Activated T-helper 17 cell treated with anti-CD3 and anti-CD28 coated beads, Interleukin-2, amount 50 U/mL, for 72 hours (primary cell): Measurements from ENCODE around the gene NRXN3. TPM values are rescaled to one million over a fixed set of nuclear protein-coding genes. Genes with fewer than 3 reads are reported as not detected.
A peak's percentile ranks its signal among the peaks of the same experiment; 100 is the strongest.

Experiments
- ATAC-seq: fragments of 150-1000 bp; cut with Tn5 transposase; replicated peaks from 2 replicates; pipeline ENCODE4 v1.10.0; 2021; ENCODE audit warnings: mild to moderate bottlenecking, moderate library complexity
- H3K27ac Mint-ChIP-seq: one replicate; pipeline ENCODE4 v1.8.0; 2022; ENCODE audit warnings: mixed read lengths
- H3K27me3 Mint-ChIP-seq: one replicate; pipeline ENCODE4 v1.8.0; 2022; ENCODE audit warnings: mixed read lengths
- H3K36me3 Mint-ChIP-seq: one replicate; pipeline ENCODE4 v1.8.0; 2022; ENCODE audit warnings: low read depth, mild to moderate bottlenecking, mixed read lengths
- H3K4me1 Mint-ChIP-seq: one replicate; pipeline ENCODE4 v1.8.0; 2022; ENCODE audit warnings: mixed read lengths
- H3K4me3 Mint-ChIP-seq: one replicate; pipeline ENCODE4 v1.8.0; 2022; ENCODE audit warnings: mild to moderate bottlenecking, mixed read lengths
- H3K9me3 Mint-ChIP-seq: one replicate; pipeline ENCODE4 v1.8.0; 2022; ENCODE audit warnings: mixed read lengths
- total RNA-seq, 2 donors: library from RNA; stranded (reverse); gene quantifications; one replicate each; pipeline ENCODE4 v1.2.3, GENCODE V29; 2022

Gene NRXN3
- not detected for total RNA-seq

- no peak within 1 kb of the TSS for H3K4me3 Mint-ChIP-seq
- no peak for ATAC-seq
Observed at GRCh38 chr14:78170203-78170602, at the start of gene NRXN3. NRXN3 (plus strand) TSS chr14:78170373; CDS start chr14:78243094, 72,721 bp downstream.

GRCh38 chr14:78122436-78122835 is 47.7 kb upstream of the NRXN3 start:
- Mint-ChIP-seq H3K27me3 (peaks cover 13% of the 10 kb centered on the region), H3K27ac (no peak overlapping the region), H3K4me1 (no peaks in the 10 kb centered on the region), H3K4me3 (no peak overlapping the region), H3K36me3 (no peaks in the 10 kb centered on the region), H3K9me3 (peaks cover 5% of the 10 kb centered on the region)
- no peak for ATAC-seq

More at GRCh38 chr14:78170203-78170602, at the start of gene NRXN3:
- H3K4me1 Mint-ChIP-seq: no peaks in the 10 kb centered on the region
- H3K9me3 Mint-ChIP-seq: no peaks in the 10 kb centered on the region
- no peaks in the 10 kb centered on the region for H3K36me3 Mint-ChIP-seq
- peaks cover 25% of the 10 kb centered on the region for H3K27me3 Mint-ChIP-seq
- H3K27ac Mint-ChIP-seq: no peak within 1 kb of the TSS

DNA sequence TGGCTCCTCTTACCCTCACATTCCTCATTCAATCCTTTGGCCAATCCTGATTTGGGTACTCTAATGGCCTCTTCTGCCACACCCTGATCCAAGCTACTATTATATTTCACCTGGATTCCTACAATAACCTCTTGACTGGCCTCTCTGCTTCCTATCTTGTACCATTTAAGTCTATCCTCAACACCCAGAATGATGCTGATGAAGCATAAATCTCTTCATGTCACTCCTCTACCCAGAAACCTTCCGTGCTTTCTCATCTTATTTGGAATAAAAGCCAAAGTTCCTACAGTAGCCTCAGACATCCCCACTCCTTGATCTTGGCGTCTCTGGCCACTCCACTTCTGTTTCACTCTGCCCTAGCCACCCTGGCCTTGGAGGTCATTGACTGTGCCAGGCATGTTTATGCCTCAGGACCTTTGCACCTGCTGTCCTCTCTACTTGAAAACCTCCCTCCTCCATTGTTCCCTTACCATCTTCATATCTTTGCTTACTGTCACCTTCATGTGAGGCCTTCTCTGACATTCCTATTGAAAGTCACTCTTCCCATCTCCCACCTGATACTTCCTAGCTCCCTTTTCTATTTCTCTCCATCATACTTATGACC is 46.4 kb upstream of the NRXN3 start:
- peaks cover 5% of the 10 kb centered on the region for H3K9me3 Mint-ChIP-seq
- H3K36me3 Mint-ChIP-seq: no peaks in the 10 kb centered on the region
- no peak for ATAC-seq
- peaks cover 9% of the 10 kb centered on the region for H3K27me3 Mint-ChIP-seq
- no peak overlapping the region for H3K4me3 Mint-ChIP-seq
- no peaks in the 10 kb centered on the region for H3K4me1 Mint-ChIP-seq
- no peak overlapping the region for H3K27ac Mint-ChIP-seq

DNA sequence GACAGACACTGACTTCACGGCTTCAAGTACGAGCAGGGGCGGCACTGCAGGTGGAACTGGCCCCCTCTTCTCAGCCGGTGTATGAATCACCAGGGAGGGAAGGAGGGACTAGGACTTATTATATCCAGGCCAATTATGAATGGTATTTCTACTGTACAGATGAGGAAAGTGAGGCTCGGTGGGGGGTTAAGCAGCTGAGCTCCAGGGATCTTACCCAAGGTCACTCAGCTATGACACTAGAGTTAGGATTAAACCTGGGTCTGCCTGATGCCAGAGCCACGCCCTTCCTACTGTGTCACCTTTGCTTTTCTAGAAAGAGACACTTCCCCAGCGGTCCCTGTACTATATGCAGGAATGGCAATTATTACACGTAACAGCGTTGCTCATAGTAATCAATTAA is 42.2 kb upstream of the NRXN3 start:
- H3K4me1 Mint-ChIP-seq: no peaks in the 10 kb centered on the region
- peaks cover 13% of the 10 kb centered on the region for H3K27me3 Mint-ChIP-seq
- H3K4me3 Mint-ChIP-seq: no peak overlapping the region
- no peaks in the 10 kb centered on the region for H3K36me3 Mint-ChIP-seq
- H3K27ac Mint-ChIP-seq: no peak overlapping the region
- no peak for ATAC-seq
- H3K9me3 Mint-ChIP-seq: peaks cover 5% of the 10 kb centered on the region

GRCh38 chr14:78129375-78129774 is 40.8 kb upstream of the NRXN3 start:
- Mint-ChIP-seq H3K9me3 (no peaks in the 10 kb centered on the region), H3K27me3 (peaks cover 9% of the 10 kb centered on the region), H3K4me3 (no peak overlapping the region), H3K36me3 (no peaks in the 10 kb centered on the region), H3K4me1 (no peaks in the 10 kb centered on the region), H3K27ac (no peak overlapping the region)
- ATAC-seq: no peak

GRCh38 chr14:78130356-78130755 is 39.8 kb upstream of the NRXN3 start:
- Mint-ChIP-seq H3K4me3 (no peak overlapping the region), H3K36me3 (no peaks in the 10 kb centered on the region), H3K27me3 (peaks cover 9% of the 10 kb centered on the region), H3K4me1 (no peaks in the 10 kb centered on the region), H3K27ac (no peak overlapping the region), H3K9me3 (no peaks in the 10 kb centered on the region)
- ATAC-seq: no peak

- Mint-ChIP-seq H3K4me1 (no peaks in the 10 kb centered on the region), H3K4me3 (no peak overlapping the region), H3K27me3 (peaks cover 9% of the 10 kb centered on the region), H3K27ac (no peak overlapping the region), H3K36me3 (no peaks in the 10 kb centered on the region), H3K9me3 (no peaks in the 10 kb centered on the region)
- no peak for ATAC-seq
Observed at GRCh38 chr14:78131201-78131600, 39.0 kb upstream of the NRXN3 start.

DNA sequence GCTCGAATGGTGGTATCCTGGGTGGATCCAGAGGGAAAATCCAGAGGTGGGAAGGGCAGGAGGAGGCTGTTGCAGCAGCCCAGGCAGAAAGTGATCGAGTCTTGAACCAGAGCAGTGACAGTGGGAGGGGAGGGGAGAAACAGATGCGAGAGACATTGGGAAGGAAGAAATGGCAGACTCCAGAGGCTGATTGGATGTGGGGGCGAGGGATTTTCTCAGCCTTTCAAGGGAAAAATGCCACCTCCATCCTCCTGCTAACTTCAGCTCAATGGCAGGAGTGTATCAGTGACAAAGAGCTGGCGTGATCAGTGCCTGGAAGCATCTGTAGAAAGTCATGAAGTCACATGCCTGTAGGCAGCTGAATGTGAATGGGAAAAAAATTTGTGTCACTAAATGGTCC is 38.6 kb upstream of the NRXN3 start:
- ATAC-seq: no peak
- H3K27ac Mint-ChIP-seq: no peak overlapping the region
- H3K27me3 Mint-ChIP-seq: peaks cover 9% of the 10 kb centered on the region
- H3K36me3 Mint-ChIP-seq: no peaks in the 10 kb centered on the region
- no peaks in the 10 kb centered on the region for H3K4me1 Mint-ChIP-seq
- H3K9me3 Mint-ChIP-seq: no peaks in the 10 kb centered on the region
- H3K4me3 Mint-ChIP-seq: no peak overlapping the region

DNA sequence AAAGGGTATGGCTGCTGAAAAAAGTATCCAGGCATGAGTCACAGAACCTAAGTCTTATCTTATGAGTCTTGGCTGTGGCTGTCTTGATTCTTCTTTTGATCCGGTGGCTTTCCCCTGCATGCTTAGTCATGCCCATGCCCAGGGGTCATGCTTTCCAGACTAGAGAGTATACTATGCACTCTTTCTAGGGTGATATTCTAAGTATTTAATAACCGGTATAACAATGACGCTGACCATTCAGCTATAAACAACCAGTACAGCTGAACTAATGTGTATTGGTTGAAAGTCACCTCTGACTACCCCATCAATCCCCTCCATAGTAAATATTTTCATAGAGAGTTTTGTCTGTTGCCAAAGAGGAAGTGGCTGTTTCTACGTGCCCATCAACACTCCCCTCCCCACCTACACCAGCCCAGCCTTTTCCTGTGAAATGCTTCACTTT is 34.7 kb upstream of the NRXN3 start:
- H3K36me3 Mint-ChIP-seq: no peaks in the 10 kb centered on the region
- H3K4me1 Mint-ChIP-seq: no peaks in the 10 kb centered on the region
- ATAC-seq: peak; percentile 74
- H3K27ac Mint-ChIP-seq: no peak overlapping the region
- no peak overlapping the region for H3K4me3 Mint-ChIP-seq
- no peaks in the 10 kb centered on the region for H3K9me3 Mint-ChIP-seq
- H3K27me3 Mint-ChIP-seq: peaks cover 12% of the 10 kb centered on the region

GRCh38 chr14:78136695-78137094 is 33.5 kb upstream of the NRXN3 start:
- no peaks in the 10 kb centered on the region for H3K4me1 Mint-ChIP-seq
- H3K9me3 Mint-ChIP-seq: no peaks in the 10 kb centered on the region
- ATAC-seq: no peak
- H3K27ac Mint-ChIP-seq: no peak overlapping the region
- H3K27me3 Mint-ChIP-seq: peaks cover 9% of the 10 kb centered on the region
- no peak overlapping the region for H3K4me3 Mint-ChIP-seq
- H3K36me3 Mint-ChIP-seq: no peaks in the 10 kb centered on the region

DNA sequence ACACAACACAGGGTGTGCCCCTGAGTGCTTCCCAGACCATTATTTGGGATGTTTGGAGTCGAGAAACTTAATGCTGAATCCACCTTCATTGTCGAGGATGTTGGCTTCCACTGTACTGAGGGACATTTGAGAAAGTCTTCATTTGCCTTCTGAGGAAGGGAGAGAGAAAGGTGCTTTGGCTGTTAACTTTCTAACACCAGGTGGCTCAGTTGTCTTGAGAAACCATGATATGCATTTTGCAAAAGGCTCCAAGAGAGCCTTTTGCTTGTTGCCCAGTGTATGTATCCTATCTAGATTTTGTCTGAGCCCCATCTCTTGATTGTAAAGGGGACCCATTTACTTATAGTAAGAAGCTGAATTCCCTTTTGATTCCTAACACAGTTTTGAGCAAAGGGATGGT is 28.6 kb upstream of the NRXN3 start:
- no peaks in the 10 kb centered on the region for H3K36me3 Mint-ChIP-seq
- no peaks in the 10 kb centered on the region for H3K4me1 Mint-ChIP-seq
- peaks cover 11% of the 10 kb centered on the region for H3K27me3 Mint-ChIP-seq
- no peak overlapping the region for H3K27ac Mint-ChIP-seq
- H3K4me3 Mint-ChIP-seq: no peak overlapping the region
- ATAC-seq: no peak
- H3K9me3 Mint-ChIP-seq: peaks cover 3% of the 10 kb centered on the region

DNA sequence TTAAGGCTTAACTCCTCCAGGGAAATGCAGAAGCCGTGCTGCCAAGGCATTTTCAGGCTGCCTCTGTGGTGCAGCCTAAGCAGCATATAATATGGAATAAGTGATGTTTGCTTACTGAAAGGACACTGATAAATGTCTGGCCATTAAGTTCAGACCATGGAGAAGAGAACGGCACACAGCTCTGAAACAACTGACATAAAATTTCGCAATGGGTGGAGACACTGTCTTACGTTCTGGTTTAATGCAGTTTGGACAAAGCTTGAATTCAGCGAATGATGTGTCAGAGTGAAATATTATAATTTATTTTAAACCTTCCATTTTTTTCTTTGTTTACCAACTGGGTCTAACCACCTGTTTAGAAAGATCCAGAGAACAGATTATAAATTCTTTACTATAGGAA is 27.2 kb upstream of the NRXN3 start:
- Mint-ChIP-seq H3K36me3 (no peaks in the 10 kb centered on the region), H3K27ac (no peak overlapping the region), H3K9me3 (peaks cover 3% of the 10 kb centered on the region), H3K27me3 (peaks cover 14% of the 10 kb centered on the region), H3K4me3 (no peak overlapping the region), H3K4me1 (no peaks in the 10 kb centered on the region)
- ATAC-seq: peak; percentile 12

GRCh38 chr14:78143489-78144145 is 26.6 kb upstream of the NRXN3 start:
- Mint-ChIP-seq H3K4me1 (no peaks in the 10 kb centered on the region), H3K27ac (no peak overlapping the region), H3K4me3 (no peak overlapping the region), H3K9me3 (peaks cover 3% of the 10 kb centered on the region), H3K27me3 (peaks cover 11% of the 10 kb centered on the region), H3K36me3 (no peaks in the 10 kb centered on the region)
- peak; percentile 75 for ATAC-seq

- H3K9me3 Mint-ChIP-seq: no peaks in the 10 kb centered on the region
- no peak overlapping the region for H3K4me3 Mint-ChIP-seq
- peaks cover 8% of the 10 kb centered on the region for H3K27me3 Mint-ChIP-seq
- H3K4me1 Mint-ChIP-seq: no peaks in the 10 kb centered on the region
- ATAC-seq: no peak
- H3K27ac Mint-ChIP-seq: no peak overlapping the region
- H3K36me3 Mint-ChIP-seq: no peaks in the 10 kb centered on the region
Observed at GRCh38 chr14:78152201-78153063, 17.7 kb upstream of the NRXN3 start.

- peaks cover 8% of the 10 kb centered on the region for H3K27me3 Mint-ChIP-seq
- H3K4me1 Mint-ChIP-seq: no peaks in the 10 kb centered on the region
- no peak overlapping the region for H3K27ac Mint-ChIP-seq
- H3K9me3 Mint-ChIP-seq: no peaks in the 10 kb centered on the region
- H3K4me3 Mint-ChIP-seq: no peak overlapping the region
- H3K36me3 Mint-ChIP-seq: no peaks in the 10 kb centered on the region
- ATAC-seq: no peak
Observed at GRCh38 chr14:78153064-78153341, 17.2 kb upstream of the NRXN3 start.
